ENCODE results near the gene MAD1L1. TPM values are rescaled to one million over a fixed set of nuclear protein-coding genes. Genes with fewer than 3 reads are reported as not detected.

MAD1L1 gene
- total RNA-seq, 1 donor from 2014 or later: 57.6 TPM

DNA sequence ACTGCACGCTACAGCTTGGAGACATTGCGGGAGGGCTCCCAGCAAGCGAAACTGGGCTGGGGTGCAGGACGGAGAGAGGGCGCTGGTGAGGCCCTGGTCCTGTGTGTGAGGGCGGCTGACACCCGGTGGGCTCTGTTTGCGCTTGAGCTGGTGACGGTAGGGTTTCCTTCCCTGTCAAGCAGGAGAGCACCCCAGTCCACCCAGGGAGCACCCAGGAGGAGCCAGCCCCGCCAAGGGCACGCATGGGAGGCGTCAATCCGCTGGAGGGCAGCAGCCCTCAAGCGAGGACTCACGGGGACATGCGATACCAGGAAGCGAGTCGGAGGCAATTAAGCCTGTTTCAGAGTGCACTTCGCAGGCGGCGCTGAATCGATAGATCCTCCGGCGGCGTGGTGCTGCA lies 109.4 kb downstream of the MAD1L1 start:
- no peak for DNase-seq
- Mint-ChIP-seq H3K9me3 (ENCODE audit: unreplicated experiment) (peaks cover 3% of the 10 kb centered on the region), H3K27me3 (ENCODE audit: unreplicated experiment) (peaks cover 7% of the 10 kb centered on the region), H3K36me3 (ENCODE audit: unreplicated experiment) (no peaks in the 10 kb centered on the region), H3K27ac (ENCODE audit: unreplicated experiment) (no peak overlapping the region), H3K4me3 (ENCODE audit: unreplicated experiment) (no peak overlapping the region), H3K4me1 (ENCODE audit: low read depth, unreplicated experiment) (peaks cover 22% of the 10 kb centered on the region)
- TF ChIP-seq, protein P1, sequence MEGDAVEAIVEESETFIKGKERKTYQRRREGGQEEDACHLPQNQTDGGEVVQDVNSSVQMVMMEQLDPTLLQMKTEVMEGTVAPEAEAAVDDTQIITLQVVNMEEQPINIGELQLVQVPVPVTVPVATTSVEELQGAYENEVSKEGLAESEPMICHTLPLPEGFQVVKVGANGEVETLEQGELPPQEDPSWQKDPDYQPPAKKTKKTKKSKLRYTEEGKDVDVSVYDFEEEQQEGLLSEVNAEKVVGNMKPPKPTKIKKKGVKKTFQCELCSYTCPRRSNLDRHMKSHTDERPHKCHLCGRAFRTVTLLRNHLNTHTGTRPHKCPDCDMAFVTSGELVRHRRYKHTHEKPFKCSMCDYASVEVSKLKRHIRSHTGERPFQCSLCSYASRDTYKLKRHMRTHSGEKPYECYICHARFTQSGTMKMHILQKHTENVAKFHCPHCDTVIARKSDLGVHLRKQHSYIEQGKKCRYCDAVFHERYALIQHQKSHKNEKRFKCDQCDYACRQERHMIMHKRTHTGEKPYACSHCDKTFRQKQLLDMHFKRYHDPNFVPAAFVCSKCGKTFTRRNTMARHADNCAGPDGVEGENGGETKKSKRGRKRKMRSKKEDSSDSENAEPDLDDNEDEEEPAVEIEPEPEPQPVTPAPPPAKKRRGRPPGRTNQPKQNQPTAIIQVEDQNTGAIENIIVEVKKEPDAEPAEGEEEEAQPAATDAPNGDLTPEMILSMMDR (IDR thresholded peaks at IDR 0.05; ENCODE audit: partially characterized antibody, unreplicated experiment): no peak

DNA sequence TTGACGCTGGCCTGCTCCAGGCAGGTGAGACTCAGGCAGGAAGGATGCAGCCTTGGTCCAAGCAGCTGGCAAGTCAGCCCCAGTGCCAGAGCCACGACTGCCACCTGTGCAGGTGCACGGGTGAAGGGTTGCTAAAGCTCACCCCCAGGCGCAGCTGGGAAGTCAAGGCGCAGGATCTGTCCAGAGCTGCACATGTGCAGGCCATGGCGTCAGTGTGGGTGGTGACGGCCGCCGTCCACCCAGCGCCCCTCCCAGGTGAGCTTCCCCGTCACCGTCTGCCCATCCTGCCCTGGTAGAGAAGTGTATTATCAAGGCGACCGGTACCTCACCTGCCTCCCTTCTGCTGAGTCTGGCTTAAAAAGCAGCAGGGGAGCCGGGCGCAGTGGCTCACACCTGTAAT lies 110.1 kb downstream of the MAD1L1 start:
- TF ChIP-seq, protein P1 (IDR thresholded peaks at IDR 0.05; ENCODE audit: partially characterized antibody, unreplicated experiment): no peak
- no peaks in the 10 kb centered on the region for H3K36me3 Mint-ChIP-seq (ENCODE audit: unreplicated experiment)
- no peak overlapping the region for H3K27ac Mint-ChIP-seq (ENCODE audit: unreplicated experiment)
- peaks cover 17% of the 10 kb centered on the region for H3K4me1 Mint-ChIP-seq (ENCODE audit: low read depth, unreplicated experiment)
- H3K4me3 Mint-ChIP-seq (ENCODE audit: unreplicated experiment): no peak overlapping the region
- H3K27me3 Mint-ChIP-seq (ENCODE audit: unreplicated experiment): peaks cover 7% of the 10 kb centered on the region
- peaks cover 3% of the 10 kb centered on the region for H3K9me3 Mint-ChIP-seq (ENCODE audit: unreplicated experiment)
- DNase-seq: no peak

DNA sequence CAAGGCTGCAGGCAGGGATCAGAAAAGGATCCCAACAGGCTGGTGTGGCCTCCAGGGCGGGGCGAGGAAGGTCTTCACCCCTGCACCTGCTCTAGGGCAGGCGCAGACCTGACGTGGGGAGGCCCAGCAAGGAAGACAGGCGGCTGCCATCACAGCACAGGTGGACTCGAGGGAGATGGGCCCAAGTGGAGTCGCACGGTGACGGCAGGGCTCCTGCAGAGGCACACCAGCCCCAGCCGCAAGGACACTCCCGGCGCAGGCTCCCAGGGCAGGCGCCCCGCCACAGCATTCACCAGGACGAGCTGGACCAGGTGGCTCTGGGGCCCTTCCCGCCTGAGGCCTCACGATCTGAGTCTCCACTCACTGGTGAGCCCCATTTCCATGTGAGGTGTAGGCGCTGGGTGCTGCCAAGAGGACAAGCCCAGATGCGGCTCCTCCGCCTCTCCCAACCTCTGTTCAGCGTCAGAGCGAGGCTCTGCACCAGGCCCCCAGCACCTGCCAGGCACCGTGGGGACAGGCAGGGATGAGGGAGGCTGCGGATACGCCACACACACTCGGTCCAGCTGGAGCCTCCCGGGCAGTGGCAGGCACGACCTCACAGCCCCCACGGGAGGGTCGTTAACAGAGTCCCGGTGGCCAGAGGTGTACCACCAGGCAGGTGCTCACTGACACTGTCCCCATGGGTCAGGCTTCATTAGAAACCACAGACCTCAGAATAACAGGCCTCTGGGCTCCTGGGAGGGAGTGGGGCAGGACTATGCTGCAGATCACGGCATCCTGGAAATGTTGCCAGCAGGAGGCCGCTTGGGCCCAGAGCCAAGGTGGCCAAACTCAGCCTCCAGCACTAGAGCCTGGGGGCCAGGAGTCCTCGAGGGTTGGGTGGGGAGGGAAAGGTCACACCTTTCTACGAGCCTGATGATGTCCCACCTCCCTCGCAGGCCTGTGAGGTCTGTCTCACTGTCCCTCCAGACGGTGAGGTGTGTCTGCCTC lies 111.6 kb downstream of the MAD1L1 start:
- Mint-ChIP-seq H3K36me3 (ENCODE audit: unreplicated experiment) (no peaks in the 10 kb centered on the region), H3K27ac (ENCODE audit: unreplicated experiment) (no peak overlapping the region), H3K4me1 (ENCODE audit: low read depth, unreplicated experiment) (peaks cover 15% of the 10 kb centered on the region), H3K27me3 (ENCODE audit: unreplicated experiment) (peaks cover 7% of the 10 kb centered on the region), H3K9me3 (ENCODE audit: unreplicated experiment) (peaks cover 3% of the 10 kb centered on the region), H3K4me3 (ENCODE audit: unreplicated experiment) (no peak overlapping the region)
- DNase-seq: no peak
- TF ChIP-seq, protein P1 (IDR thresholded peaks at IDR 0.05; ENCODE audit: partially characterized antibody, unreplicated experiment): no peak

DNA sequence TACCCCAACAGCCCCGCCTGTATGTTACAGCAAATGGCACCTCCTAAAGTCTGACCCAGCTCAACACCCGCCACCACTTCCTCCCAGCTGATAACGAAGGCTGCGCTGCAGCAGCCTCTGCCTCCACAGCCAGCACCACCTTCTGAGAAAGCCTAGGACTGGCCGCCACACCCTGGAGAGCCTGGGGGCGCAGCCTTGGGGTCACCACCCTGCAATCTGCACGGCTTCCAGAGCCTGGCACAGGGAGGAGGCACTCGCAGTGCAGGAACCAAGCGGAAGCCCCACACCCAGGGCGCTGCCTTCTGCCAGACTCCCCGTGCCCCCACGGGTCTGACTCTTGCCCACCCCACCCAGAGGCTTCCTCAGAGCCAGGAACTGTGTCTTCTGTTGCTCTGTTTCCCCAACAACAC lies 112.5 kb downstream of the MAD1L1 start:
- Mint-ChIP-seq H3K4me3 (ENCODE audit: unreplicated experiment) (no peak overlapping the region), H3K27me3 (ENCODE audit: unreplicated experiment) (peaks cover 7% of the 10 kb centered on the region), H3K4me1 (ENCODE audit: low read depth, unreplicated experiment) (peaks cover 12% of the 10 kb centered on the region), H3K27ac (ENCODE audit: unreplicated experiment) (no peak overlapping the region), H3K9me3 (ENCODE audit: unreplicated experiment) (peaks cover 3% of the 10 kb centered on the region), H3K36me3 (ENCODE audit: unreplicated experiment) (no peaks in the 10 kb centered on the region)
- TF ChIP-seq, protein P1 (IDR thresholded peaks at IDR 0.05; ENCODE audit: partially characterized antibody, unreplicated experiment): no peak
- DNase-seq: no peak

DNA sequence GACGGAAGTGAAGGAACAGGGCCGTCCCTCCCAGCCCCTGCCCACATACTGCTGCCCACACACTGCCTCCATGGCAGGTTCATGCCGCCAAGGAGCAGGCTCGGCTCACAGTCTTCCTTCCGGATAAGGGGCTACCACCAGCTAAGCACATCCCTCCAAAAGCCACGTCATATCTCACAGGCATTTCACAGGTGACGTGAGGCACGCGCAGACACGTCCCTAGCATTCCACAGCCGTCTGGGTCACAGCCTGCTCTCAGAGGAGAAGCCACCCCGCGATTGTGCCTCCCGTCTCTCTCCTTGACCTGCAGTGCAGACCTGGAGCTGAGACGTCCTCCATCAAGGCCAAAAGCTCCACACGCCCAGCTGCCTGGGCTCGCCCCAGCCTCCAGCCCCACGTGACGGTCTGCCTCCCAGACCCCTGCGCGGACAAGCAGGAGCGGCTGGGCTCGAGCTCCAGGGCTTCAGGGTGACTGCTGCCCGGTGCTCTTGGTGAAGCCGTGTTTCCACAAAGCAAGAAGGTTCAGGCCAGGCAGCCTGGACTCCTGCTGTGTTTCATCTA lies 114.0 kb downstream of the MAD1L1 start:
- peaks cover 4% of the 10 kb centered on the region for H3K9me3 Mint-ChIP-seq (ENCODE audit: unreplicated experiment)

More for the DNA sequence above, 114.0 kb downstream of the MAD1L1 start:
- Mint-ChIP-seq H3K36me3 (ENCODE audit: unreplicated experiment) (no peaks in the 10 kb centered on the region), H3K27ac (ENCODE audit: unreplicated experiment) (peak overlapping the region; percentile 23), H3K4me3 (ENCODE audit: unreplicated experiment) (no peak overlapping the region), H3K4me1 (ENCODE audit: low read depth, unreplicated experiment) (peaks cover 12% of the 10 kb centered on the region), H3K27me3 (ENCODE audit: unreplicated experiment) (peaks cover 7% of the 10 kb centered on the region)
- DNase-seq: no peak
- TF ChIP-seq, protein P1 (IDR thresholded peaks at IDR 0.05; ENCODE audit: partially characterized antibody, unreplicated experiment): no peak
